Activated naive CD8-positive, alpha-beta T cell treated with anti-CD3 and anti-CD28 coated beads, Interleukin-2, amount 50 U/mL, for 16 hours (primary cell): Measurements from ENCODE around the gene UBE2G2.

Experiments
- DNase-seq: peaks from one replicate; pipeline ENCODE4 v3.0.0-alpha.2; 2020; ENCODE audit warnings: low read depth, low spot score

Gene UBE2G2

GRCh38 chr21:44801468-44802395, at the start of gene UBE2G2:
TSS of gene UBE2G2 (minus strand) at chr21:44801820. CDS start at chr21:44801748, 72 bp downstream.
- peak; percentile 70 for DNase-seq

GRCh38 chr21:44850905-44851657, 49.5 kb upstream of the UBE2G2 start:
- DNase-seq, result no peak

DNA sequence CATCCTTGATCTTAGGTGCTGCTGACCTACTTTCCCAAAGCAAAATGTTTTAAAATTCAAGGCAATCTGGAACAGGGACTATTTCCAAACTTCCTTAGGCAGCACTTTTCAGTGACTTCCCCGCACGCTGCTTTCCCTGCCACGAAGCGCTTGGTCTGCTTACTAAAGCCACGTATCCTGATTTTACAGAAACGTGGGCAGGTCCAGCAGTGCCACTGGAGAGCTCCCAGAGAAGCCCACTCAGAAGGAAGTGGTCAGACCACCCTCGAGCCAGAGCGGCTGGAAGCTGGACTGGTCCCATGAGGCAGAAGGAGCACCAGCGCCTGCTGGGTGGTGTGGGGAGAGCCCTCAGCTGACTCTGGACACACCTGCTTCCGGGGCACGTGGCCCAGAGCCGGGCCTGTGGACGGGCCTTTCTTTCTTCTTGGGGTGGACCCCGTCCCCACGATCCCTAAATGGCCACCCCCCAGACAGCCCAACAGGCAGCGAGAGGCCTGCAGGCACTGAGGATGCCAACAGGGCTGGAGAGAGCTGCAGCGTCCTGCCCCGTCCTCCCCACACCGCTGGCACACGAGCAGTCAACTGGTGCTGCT, 48.7 kb upstream of the UBE2G2 start:
- no peak for DNase-seq

DNA sequence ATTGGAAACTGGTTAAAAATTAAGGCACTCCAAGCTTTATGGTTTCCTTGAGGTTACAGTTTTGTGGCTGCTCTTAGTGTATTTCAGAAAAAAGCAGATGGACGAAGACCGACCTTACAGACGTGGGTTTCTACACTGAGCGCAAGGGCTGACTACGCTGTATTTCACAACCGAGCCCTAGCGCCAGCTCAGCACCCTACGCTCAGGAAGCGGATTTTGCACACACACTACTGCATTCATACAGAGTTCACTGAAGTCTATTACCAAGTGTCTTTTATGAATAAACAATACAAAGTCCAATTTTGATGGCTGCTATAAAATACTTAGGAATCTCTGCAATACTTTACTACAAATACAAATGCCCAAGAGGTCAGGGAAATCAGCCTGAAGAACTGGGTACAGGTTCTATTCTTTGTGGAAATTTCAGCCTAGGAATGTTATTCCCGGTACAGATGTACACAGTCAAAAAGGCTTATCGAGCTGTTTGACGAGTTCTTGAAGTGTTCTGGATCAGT, 48.1 kb upstream of the UBE2G2 start:
- no peak for DNase-seq

DNA sequence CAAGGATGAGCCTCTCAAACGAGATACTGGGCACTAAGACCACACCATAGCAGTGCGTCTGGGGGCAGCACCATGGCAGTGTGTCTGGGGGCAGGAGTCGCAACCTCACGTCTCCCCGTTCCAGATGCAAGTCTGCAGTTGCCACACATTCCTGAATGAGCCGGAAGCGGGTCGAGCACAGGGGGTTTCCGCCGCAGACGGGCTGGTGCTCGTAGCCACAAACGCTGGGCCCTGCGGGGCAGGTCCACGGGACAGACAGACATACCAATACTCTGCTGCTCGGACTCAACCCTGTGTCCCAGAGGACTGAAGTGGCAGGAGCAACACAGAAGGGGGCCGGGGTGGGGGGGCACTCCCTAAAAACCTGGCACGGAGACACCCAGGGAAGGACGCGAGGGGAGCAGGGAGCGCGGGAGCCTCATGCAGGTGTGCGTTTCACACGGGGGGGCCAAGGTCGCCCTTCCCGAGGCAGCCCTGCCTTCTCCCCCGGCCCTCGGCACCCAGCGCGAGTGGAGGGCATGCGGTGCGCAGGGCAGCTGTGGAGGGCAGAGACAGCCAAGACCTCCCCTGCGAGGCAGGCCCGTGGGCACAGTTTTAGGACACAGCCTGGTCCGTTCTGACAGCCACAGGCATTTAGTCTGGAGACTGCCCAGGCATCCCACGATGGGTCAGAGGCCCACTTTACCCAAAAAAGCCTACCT, 47.4 kb upstream of the UBE2G2 start:
- no peak for DNase-seq

DNA sequence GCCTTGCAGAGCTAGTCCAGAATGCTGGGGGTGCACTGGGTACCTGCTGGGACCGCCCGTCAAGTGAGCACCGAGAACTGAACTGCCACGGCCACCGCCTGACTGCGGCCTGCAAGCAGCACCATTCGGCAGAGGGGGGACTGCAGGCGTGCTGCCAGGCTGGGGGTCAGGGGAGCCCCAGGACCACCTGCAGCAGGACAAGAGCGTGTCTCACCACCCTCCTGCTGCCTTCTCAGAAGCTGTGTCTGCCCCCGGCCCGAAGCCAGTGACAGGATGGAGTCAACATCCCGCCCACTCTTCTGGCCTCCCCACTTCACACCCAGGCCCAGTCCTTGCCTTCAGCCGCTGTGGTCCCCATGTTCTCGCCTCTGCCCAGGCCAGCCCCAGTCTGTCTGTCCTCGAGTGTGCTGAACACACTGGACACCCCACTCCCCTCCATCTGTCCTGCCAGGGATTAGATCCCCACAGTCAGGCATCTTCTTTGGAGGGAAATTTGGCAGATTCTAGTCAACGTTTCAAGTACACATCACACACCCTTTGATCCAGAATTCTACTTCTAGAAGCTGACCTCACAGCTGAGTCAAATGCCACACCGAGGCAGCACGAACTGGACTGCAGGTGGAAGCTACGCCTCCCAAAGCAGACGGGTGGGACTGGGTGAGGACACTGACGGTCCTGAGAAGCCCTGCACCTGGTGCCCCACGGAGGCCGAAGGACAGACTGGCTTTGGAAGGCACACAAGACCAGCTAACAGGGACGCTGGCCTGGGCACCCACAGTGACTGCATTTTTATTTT, 45.8 kb upstream of the UBE2G2 start:
- DNase-seq, result no peak

- DNase-seq, result no peak
Observed at GRCh38 chr21:44846485-44847260, 45.1 kb upstream of the UBE2G2 start.

- DNase-seq, result no peak
Observed at GRCh38 chr21:44846224-44846484, 44.5 kb upstream of the UBE2G2 start.

DNA sequence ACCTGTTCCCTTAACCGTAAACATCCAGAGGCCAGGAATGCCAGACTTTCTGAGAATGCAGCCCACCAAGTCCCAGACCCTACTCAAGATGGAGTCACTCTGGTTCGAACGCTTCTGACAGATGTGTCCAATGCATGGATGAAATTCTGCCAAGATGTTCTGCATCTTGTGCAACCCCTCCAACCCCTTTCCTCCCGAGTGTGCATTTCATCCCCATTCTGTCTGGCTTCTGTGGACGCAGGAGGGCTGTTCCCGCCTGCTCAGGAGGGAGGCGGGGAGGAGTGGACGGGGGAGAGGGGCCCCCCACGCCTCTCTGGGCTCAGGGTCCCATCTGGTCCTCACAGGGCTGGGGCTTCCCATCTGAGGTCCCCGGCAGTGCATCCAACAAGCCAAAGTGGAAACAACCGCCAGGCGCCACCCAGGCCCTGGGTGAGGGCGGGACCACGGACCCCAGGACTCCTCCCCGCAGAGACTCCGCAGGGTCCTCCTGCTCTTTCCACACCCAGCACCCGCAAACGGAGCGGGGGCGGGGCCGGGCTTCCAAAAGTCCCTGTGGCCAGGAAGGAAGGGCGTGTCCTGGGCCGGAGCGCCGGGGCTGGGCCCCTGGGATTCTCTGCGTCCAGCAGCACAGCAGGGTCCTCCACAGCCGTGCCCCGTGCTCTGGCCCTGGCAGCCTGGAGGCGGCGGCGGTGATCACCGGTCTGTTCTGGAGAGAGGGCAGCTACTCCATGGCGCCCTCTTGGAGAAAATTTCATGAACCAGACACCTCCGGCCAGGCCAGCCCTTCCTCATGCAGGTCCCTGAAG, 44.0 kb upstream of the UBE2G2 start:
- DNase-seq, result peak; percentile 8

DNA sequence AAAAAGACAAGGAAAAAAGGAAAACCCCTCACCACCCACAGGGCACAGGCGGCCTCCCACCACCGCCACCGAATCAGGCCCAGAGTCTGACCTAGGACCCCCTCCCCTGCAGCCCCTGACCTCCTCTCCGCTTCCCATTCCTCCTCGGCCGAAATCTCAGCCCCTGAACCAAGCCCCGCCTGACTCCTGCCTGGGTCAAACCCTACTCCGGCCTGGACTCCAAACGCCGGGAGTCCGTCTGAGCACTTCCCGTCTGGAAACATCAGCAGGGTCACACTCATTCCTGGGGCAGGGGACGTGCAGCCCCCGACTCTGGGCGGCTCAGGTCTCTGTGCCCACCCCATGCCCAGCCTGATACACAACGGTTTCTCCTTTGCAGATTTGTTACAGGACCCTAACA, 42.6 kb upstream of the UBE2G2 start:
- no peak for DNase-seq

DNA sequence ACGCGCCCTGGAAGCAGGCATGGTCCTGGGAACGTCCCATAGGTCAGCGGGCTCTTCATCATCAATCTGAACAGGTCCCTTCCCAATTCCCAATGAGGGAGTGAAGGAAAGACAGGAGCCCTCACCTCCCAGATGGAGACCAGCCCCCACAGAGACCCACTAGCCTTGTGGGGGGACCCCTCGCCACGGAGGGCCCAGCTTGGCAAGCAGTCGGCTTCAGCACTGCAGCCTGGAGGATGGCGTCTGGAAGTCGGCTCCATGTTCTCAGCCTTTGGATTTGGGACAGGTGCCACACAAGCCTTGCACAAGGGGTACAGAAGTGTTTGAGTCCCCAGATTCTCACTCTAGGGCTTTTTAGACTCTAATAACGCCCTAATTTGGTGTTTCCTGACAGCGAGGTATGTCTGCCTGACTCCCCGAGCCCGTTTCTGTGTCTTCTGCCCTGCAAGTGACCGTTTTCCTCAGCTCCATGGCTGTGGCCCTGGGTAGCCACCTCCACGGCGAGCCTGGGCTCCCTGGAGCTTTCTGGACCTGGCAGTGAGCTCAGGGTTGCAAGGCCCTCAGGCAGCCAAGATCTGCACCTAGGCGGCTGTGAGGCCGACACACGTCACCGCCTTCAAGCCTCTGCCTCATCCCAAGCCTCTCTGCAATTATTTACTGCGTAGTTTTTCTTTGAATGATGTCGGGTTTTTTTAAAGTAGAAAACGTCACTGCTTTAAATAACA, 41.3 kb upstream of the UBE2G2 start:
- no peak for DNase-seq

DNA sequence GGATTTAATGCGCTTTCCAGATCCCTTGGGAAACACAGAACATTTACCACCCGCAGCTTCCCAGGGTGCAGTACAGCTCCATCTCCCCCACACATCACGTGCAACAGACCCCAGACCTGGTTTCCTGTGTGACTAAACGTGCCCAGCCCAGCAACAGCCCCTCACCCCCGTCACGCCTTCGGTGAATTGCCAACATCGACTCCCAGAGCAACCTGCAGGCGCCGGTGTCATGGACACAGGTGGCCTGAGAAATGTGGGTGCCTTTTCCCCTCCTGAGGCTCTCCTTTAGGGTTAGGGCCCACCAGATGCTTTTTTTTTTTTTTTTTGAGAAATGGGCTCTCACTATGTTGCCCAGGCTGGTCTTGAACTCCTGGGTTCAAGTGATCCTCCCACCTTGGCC, 40.5 kb upstream of the UBE2G2 start:
- no peak for DNase-seq

DNA sequence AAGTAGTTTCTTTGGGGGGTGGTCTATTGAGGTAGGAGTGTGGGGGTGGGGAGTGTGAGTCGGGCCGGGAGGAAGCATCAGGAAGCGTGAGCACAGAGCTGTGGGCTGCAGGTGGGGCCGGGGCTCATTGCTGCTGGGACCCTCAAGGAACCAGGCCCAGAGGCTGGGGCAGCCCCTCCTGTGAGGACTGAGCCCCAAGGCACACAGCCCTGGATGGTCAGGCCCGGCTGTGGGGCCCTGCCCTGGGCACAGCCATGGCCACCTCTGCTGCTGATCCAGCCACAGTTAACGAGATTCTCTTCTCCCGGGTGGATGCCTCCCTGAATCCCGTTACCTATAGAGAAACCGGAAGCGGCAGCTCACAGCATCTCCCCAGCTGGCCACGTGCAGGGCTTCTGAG, 39.2 kb upstream of the UBE2G2 start:
- DNase-seq, result no peak

DNA sequence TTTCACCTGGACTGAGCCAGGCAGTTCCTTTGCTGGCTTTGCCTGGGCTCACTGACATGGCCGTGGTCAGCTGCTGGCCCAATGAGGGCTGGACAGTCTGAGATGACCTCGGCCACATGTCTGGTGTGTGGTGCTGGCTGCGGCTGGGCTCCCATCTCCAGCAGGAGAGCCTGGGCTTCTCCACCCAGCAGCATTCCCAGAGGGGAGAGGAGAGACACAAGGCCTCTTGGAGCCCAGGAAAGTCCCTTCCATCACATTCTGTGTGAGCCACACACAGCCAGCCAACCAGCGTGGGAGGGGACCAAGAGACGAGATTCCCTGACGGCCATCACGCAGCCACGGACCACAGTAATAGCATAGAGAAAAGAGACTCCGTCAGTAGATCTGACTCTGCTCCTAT, 37.3 kb upstream of the UBE2G2 start:
- no peak for DNase-seq

GRCh38 chr21:44838039-44838895, 36.6 kb upstream of the UBE2G2 start:
- no peak for DNase-seq

- DNase-seq, result no peak
Observed at GRCh38 chr21:44837537-44837936, 35.9 kb upstream of the UBE2G2 start.

GRCh38 chr21:44836666-44837471, 35.2 kb upstream of the UBE2G2 start:
- DNase-seq, result no peak
